HepG2 (cell line): Measurements from ENCODE around the gene SLC20A1. TPM values are rescaled to one million over a fixed set of nuclear protein-coding genes. Genes with fewer than 3 reads are reported as not detected.

Experiments used
- ATAC-seq: fragments of 200-7000 bp; cut with Tn5 transposase; 3 replicates; pipeline ENCODE4 v1.9.1; 2020; ENCODE audit warnings: mild to moderate bottlenecking, moderate library complexity
- BruUV-seq: library from RNA; stranded (reverse); fragments of 400-500 nt; replicated peaks from 2 replicates; lab custom pipeline; 2021; lab: Mats Ljungman, UMichigan
- CTCF ChIA-PET: fragments of 300-600 bp; formaldehyde crosslinking; extraction: SDS; loops from one replicate; lab custom pipeline; 2021; ENCODE audit warnings: low total read pairs, inconsistent platforms, low intra/inter-chr PET ratio; lab: Yijun Ruan, JAX
- POLR2A ChIA-PET: fragments of 350-600 bp; sonication (Branson Sonifier 250); formaldehyde crosslinking; loops from one replicate; lab custom pipeline; 2020; ENCODE audit warnings: antibody characterized with exemption, inconsistent platforms; lab: Yijun Ruan, JAX
- DNase-seq: peaks from one replicate; pipeline ENCODE4 v3.0.0-alpha.2; 2015; ENCODE audit warnings: low spot score
- FAIRE-seq: peaks from 3 replicates; lab custom pipeline; 2011; peaks lifted over from hg19 to GRCh38; lab: Jason Lieb, UNC
- H2AFZ ChIP-seq: one replicate; pipeline ENCODE4 v1.6.1; 2011; ENCODE audit warnings: low read length, inconsistent platforms
- H3K27ac ChIP-seq: fragments of 300-600 bp; 3 replicates; pipeline ENCODE4 v1.8.0; 2011; ENCODE audit warnings: mixed run types, mild to moderate bottlenecking, mixed read lengths, low read length, inconsistent platforms; ENCODE audit not compliant: insufficient read depth; ENCODE audit errors: extremely low read length
- H3K27me3 ChIP-seq, 2 experiments: fragments of 200-600 bp in 1 of 2; 2 replicates in 1 of 2; 3 replicates in 1 of 2; pipeline versions ENCODE4 v1.6.0 to v1.8.0; 2011; ENCODE audit warnings: low read length in 2 of 2, mild to moderate bottlenecking in 2 of 2, moderate library complexity in 2 of 2, inconsistent platforms in 1 of 2; ENCODE audit not compliant: insufficient read depth in 2 of 2, control insufficient read depth in 1 of 2
- H3K36me3 ChIP-seq, 2 experiments: fragments of 200-600 bp in 1 of 2; replicated peaks in 1 of 2; 2 replicates in 1 of 2; 3 replicates in 1 of 2; pipeline versions ENCODE4 v1.5.1 to v1.8.0; 2011; ENCODE audit warnings: low read length in 2 of 2, inconsistent platforms in 1 of 2; ENCODE audit not compliant: insufficient read depth in 2 of 2, control insufficient read depth in 1 of 2
- H3K4me1 ChIP-seq: 2 replicates; pipeline ENCODE4 v1.5.1; 2012; ENCODE audit warnings: low read length, inconsistent platforms; ENCODE audit not compliant: insufficient read depth
- H3K4me2 ChIP-seq: 2 replicates; pipeline ENCODE4 v1.6.0; 2011; ENCODE audit warnings: low read depth, low read length, inconsistent platforms
- H3K4me3 ChIP-seq, 3 experiments: fragments of 200-600 bp in 1 of 3; sonication (generic), shearing (Covaris generic) in 1 of 3; replicated peaks in 1 of 3; 2 replicates each; pipeline ENCODE4 v1.5.1; 2011 to 2016; ENCODE audit warnings: low read length in 3 of 3, inconsistent platforms in 2 of 3, low read depth in 2 of 3, mild to moderate bottlenecking in 2 of 3, control low read depth in 1 of 3, mixed read lengths in 1 of 3; ENCODE audit not compliant: insufficient read depth in 1 of 3
- H3K79me2 ChIP-seq: one replicate; pipeline ENCODE4 v1.6.1; 2011; ENCODE audit warnings: low read length, inconsistent platforms; ENCODE audit not compliant: insufficient read depth
- H3K9ac ChIP-seq: 2 replicates; pipeline ENCODE4 v1.6.0; 2011; ENCODE audit warnings: mild to moderate bottlenecking, low read depth, low read length, inconsistent platforms; ENCODE audit not compliant: insufficient read depth
- H3K9me3 ChIP-seq: 2 replicates; pipeline ENCODE4 v1.5.1; 2012; ENCODE audit warnings: mild to moderate bottlenecking, low read length
- H4K20me1 ChIP-seq: 2 replicates; pipeline ENCODE4 v1.6.0; 2011; ENCODE audit warnings: inconsistent platforms, mild to moderate bottlenecking, low read length, moderate library complexity; ENCODE audit not compliant: insufficient read depth
- ARID4A ChIP-seq: sonication (generic); formaldehyde crosslinking; IDR thresholded peaks from 2 replicates; pipeline ENCODE4 v1.5.0; 2020; ENCODE audit warnings: mild to moderate bottlenecking, missing genetic modification reagents, borderline replicate concordance
- ELF3 ChIP-seq: IDR thresholded peaks from 2 replicates; pipeline ENCODE4 v1.6.1; 2016; ENCODE audit warnings: missing genetic modification reagents, missing compliant biosample characterization
- HIVEP1 ChIP-seq: sonication (generic); formaldehyde crosslinking; IDR thresholded peaks from 2 replicates; pipeline ENCODE4 v1.4.0; 2020; ENCODE audit warnings: mild to moderate bottlenecking, missing genetic modification reagents
- HNRNPH1 ChIP-seq: fragments of 200-400 bp; formaldehyde crosslinking; optimal IDR thresholded peaks from 2 replicates; pipeline ENCODE3; 2017; ENCODE audit warnings: mild to moderate bottlenecking, low read depth, low read length
- KDM1A ChIP-seq: IDR thresholded peaks from 2 replicates; pipeline ENCODE4 v1.6.1; 2016; ENCODE audit warnings: missing compliant biosample characterization
- SNAPC2 ChIP-seq: sonication (generic); formaldehyde crosslinking; IDR thresholded peaks from 2 replicates; pipeline ENCODE4 v1.8.1; 2022; ENCODE audit warnings: mild to moderate bottlenecking, missing genetic modification reagents
- SP4 ChIP-seq: sonication (generic); formaldehyde crosslinking; IDR thresholded peaks from 2 replicates; pipeline ENCODE4 v1.8.1; 2023; ENCODE audit warnings: mild to moderate bottlenecking, missing genetic modification reagents
- TEAD2 ChIP-seq: sonication (generic); formaldehyde crosslinking; IDR thresholded peaks from 2 replicates; pipeline ENCODE4 v1.9.0; 2021; ENCODE audit warnings: missing genetic modification reagents
- TGIF2 ChIP-seq: IDR thresholded peaks from 2 replicates; pipeline ENCODE4 v1.6.1; 2016; ENCODE audit warnings: control low read depth, missing compliant biosample characterization
- TMF1 ChIP-seq: sonication (generic); formaldehyde crosslinking; IDR thresholded peaks from 2 replicates; pipeline ENCODE4 v1.8.1; 2022; ENCODE audit warnings: low read depth, missing genetic modification reagents
- ZNF253 ChIP-seq: sonication (generic); formaldehyde crosslinking; IDR thresholded peaks from 2 replicates; pipeline ENCODE4 v1.8.0; 2022; ENCODE audit warnings: mild to moderate bottlenecking, missing genetic modification reagents, borderline replicate concordance
- ZNF670 ChIP-seq: sonication (generic); formaldehyde crosslinking; IDR thresholded peaks from 2 replicates; pipeline ENCODE4 v1.8.0; 2022; ENCODE audit warnings: mild to moderate bottlenecking, missing genetic modification reagents, borderline replicate concordance
- ZNF691 ChIP-seq: sonication (generic); formaldehyde crosslinking; IDR thresholded peaks from 2 replicates; pipeline ENCODE4 v1.4.0; 2020; ENCODE audit warnings: missing genetic modification reagents, low read depth, mild to moderate bottlenecking, borderline replicate concordance
- ZNF777 ChIP-seq: sonication (generic); formaldehyde crosslinking; IDR thresholded peaks from 2 replicates; pipeline ENCODE4 v1.4.0; 2020; ENCODE audit warnings: missing genetic modification reagents
- WGBS: methylation state at CpG from one replicate; pipeline ENCODE4 v1.1.6; 2017; ENCODE audit warnings: low lambda C conversion rate; 5-methylcytosine and 5-hydroxymethylcytosine counted together
- in situ Hi-C: cut with HindIII; loops from 2 replicates; pipeline ENCODE4 v1.10.0; 2017; ENCODE audit warnings: low pct_unique_long_range_greater_than_20kb; ENCODE audit not compliant: extremely low pct_ligation_motif_present
- intact Hi-C: fragments of 100-400 bp; cut with micrococcal nuclease; formaldehyde crosslinking; loops from one replicate; pipeline ENCODE4 v1.10.0; 2022; ENCODE audit not compliant: unreplicated experiment
- polyA plus RNA-seq, 8 experiments: library from polyadenylated mRNA; depleted of rRNA in 3 of 8; stranded (reverse) in 7 of 8; unstranded in 1 of 8; fragments of >200 nt; fragmentation: Illumina TruSeq in 4 of 8; extraction: Trizol in 4 of 8; gene quantifications; 2 replicates each; pipeline versions ENCODE4 v1.2.1 to v1.2.3, GENCODE V29; 2011 to 2016; ENCODE audit warnings: low read depth in 4 of 8, missing spikeins in 1 of 8, mixed read lengths in 1 of 8; ENCODE audit not compliant: insufficient read depth in 1 of 8
- total RNA-seq, 5 experiments: library from RNA; depleted of rRNA; stranded (reverse); fragments of >200 nt; fragmentation: Illumina TruSeq; extraction: Trizol; gene quantifications; 2 replicates each; pipeline ENCODE4 v1.2.3, GENCODE V29; 2016; ENCODE audit warnings: low read depth in 1 of 5
- TF ChIP-seq, protein P1 (sequence below): sonication (generic); formaldehyde crosslinking; IDR thresholded peaks from 2 replicates; pipeline ENCODE4 v1.4.0; 2020; ENCODE audit warnings: mild to moderate bottlenecking, missing genetic modification reagents
- TF ChIP-seq, protein P2 (sequence below): sonication (generic); formaldehyde crosslinking; IDR thresholded peaks from 2 replicates; pipeline ENCODE4 v1.8.0; 2022; ENCODE audit warnings: mild to moderate bottlenecking, missing genetic modification reagents, borderline replicate concordance

SLC20A1 gene
- total and polyA plus RNA-seq, 2 of the 13 experiments (the other 11 are each of a cell fraction or from before 2014, with no cell fraction given), result 54.0 to 85.9 TPM

DNA sequence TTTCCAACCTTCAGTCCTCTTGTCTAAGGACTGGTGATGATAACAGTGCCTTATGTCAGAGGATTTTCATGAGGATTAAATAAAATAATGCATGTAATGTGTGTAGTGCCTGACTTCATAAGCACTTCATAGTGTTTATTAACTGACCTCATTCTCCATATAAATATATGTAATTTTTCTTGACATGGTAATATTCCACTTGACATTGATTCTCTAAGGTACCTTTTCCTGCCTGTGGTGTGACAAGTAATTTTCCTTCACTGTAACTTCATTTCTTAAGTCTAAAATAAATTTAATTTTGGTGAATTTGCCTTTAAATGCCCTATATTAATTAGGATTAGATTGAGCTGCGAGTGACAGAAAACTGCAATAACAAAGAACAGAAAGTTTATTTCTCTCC, 27.3 kb downstream of the SLC20A1 start:
- intact Hi-C loops, result no loop called here
- no peak overlapping the region for H3K4me2 ChIP-seq
- no peaks in the 10 kb centered on the region; a peak in 1 of 5 replicates for H3K27me3 ChIP-seq
- ATAC-seq (no peak), DNase-seq (no peak), FAIRE-seq (no peak)
- H2AFZ ChIP-seq, result no peak overlapping the region
- ChIA-PET POLR2A (no interaction called here), CTCF (no interaction called here)
- no peak overlapping the region for H3K4me3 ChIP-seq
- TF ChIP-seq, protein P1, sequence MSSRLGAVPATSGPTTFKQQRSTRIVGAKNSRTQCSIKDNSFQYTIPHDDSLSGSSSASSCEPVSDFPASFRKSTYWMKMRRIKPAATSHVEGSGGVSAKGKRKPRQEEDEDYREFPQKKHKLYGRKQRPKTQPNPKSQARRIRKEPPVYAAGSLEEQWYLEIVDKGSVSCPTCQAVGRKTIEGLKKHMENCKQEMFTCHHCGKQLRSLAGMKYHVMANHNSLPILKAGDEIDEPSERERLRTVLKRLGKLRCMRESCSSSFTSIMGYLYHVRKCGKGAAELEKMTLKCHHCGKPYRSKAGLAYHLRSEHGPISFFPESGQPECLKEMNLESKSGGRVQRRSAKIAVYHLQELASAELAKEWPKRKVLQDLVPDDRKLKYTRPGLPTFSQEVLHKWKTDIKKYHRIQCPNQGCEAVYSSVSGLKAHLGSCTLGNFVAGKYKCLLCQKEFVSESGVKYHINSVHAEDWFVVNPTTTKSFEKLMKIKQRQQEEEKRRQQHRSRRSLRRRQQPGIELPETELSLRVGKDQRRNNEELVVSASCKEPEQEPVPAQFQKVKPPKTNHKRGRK (CRISPR knock-in tag), result no peak
- TF ChIP-seq SP4 (CRISPR knock-in tag) (no peak), TGIF2 (CRISPR knock-in tag) (no peak), KDM1A (no peak), HIVEP1 (CRISPR knock-in tag) (no peak), ZNF253 (CRISPR knock-in tag) (no peak), TEAD2 (CRISPR knock-in tag) (no peak), ARID4A (no peak), ZNF691 (CRISPR knock-in tag) (no peak), ZNF777 (no peak), TMF1 (CRISPR knock-in tag) (no peak), ZNF670 (CRISPR knock-in tag) (no peak), HNRNPH1 (no peak), ELF3 (CRISPR knock-in tag) (no peak), SNAPC2 (CRISPR knock-in tag) (no peak)
- TF ChIP-seq, protein P2, sequence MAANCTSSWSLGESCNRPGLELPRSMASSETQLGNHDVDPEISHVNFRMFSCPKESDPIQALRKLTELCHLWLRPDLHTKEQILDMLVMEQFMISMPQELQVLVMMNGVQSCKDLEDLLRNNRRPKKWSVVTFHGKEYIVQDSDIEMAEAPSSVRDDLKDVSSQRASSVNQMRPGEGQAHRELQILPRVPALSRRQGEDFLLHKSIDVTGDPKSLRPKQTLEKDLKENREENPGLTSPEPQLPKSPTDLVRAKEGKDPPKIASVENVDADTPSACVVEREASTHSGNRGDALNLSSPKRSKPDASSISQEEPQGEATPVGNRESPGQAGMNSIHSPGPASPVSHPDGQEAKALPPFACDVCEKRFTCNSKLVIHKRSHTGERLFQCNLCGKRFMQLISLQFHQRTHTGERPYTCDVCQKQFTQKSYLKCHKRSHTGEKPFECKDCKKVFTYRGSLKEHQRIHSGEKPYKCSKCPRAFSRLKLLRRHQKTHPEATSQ (CRISPR knock-in tag), result no peak
- no peak overlapping the region for H3K27ac ChIP-seq
- H3K9me3 ChIP-seq, result no peaks in the 10 kb centered on the region
- WGBS, result 86% methylated on average over 1 of the region's 1 CpG
- no peaks in the 10 kb centered on the region for H3K36me3 ChIP-seq
- peaks cover 19% of the 10 kb centered on the region for H3K4me1 ChIP-seq
- H4K20me1 ChIP-seq, result no peaks in the 10 kb centered on the region
- in situ Hi-C loops, result no loop called here
- no TSS peak for BruUV-seq
- H3K9ac ChIP-seq, result no peak overlapping the region
- H3K79me2 ChIP-seq, result no peaks in the 10 kb centered on the region
